ENCODE measurements around the gene NT5C. TPM values are rescaled to one million over a fixed set of nuclear protein-coding genes. Genes with fewer than 3 reads are reported as not detected.
A peak's percentile ranks its signal among the peaks of the same experiment; 100 is the strongest.
"Not testable (repeated sequence)": the region's sequence is repeated elsewhere in the genome, so short reads cannot be mapped to it uniquely, and the experiment has no call there.

The NT5C gene
- total RNA-seq, 1 donor from 2014 or later, result 98.5 TPM

- no peak overlapping the region for H3K4me3 ChIP-seq
- intact Hi-C loops (cut with DNase I), result no loop called here
- no peak overlapping the region for H3K27ac ChIP-seq
- H3K27me3 ChIP-seq, result no peaks in the 10 kb centered on the region
- peaks cover 10% of the 10 kb centered on the region for H3K4me1 ChIP-seq
- TF ChIP-seq POLR2AphosphoS5 (IDR thresholded peaks at IDR 0.05; ENCODE audit: insufficient read depth in 1 of 2, low read depth in 1 of 2) (no peak), POLR2A (IDR thresholded peaks at IDR 0.05) (no peak)
- TF ChIP-seq, protein P1, sequence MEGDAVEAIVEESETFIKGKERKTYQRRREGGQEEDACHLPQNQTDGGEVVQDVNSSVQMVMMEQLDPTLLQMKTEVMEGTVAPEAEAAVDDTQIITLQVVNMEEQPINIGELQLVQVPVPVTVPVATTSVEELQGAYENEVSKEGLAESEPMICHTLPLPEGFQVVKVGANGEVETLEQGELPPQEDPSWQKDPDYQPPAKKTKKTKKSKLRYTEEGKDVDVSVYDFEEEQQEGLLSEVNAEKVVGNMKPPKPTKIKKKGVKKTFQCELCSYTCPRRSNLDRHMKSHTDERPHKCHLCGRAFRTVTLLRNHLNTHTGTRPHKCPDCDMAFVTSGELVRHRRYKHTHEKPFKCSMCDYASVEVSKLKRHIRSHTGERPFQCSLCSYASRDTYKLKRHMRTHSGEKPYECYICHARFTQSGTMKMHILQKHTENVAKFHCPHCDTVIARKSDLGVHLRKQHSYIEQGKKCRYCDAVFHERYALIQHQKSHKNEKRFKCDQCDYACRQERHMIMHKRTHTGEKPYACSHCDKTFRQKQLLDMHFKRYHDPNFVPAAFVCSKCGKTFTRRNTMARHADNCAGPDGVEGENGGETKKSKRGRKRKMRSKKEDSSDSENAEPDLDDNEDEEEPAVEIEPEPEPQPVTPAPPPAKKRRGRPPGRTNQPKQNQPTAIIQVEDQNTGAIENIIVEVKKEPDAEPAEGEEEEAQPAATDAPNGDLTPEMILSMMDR (IDR thresholded peaks at IDR 0.05), result no peak
- peaks cover 0 to 6% of the 10 kb centered on the region in 2 donors for H3K36me3 ChIP-seq
- no peaks in the 10 kb centered on the region for H3K9me3 ChIP-seq
- DNase-seq (ENCODE audit: extremely low spot score in 2 of 2), result no peak
Observed at GRCh38 chr17:75135452-75135851, 3.9 kb upstream of the NT5C start.

DNA sequence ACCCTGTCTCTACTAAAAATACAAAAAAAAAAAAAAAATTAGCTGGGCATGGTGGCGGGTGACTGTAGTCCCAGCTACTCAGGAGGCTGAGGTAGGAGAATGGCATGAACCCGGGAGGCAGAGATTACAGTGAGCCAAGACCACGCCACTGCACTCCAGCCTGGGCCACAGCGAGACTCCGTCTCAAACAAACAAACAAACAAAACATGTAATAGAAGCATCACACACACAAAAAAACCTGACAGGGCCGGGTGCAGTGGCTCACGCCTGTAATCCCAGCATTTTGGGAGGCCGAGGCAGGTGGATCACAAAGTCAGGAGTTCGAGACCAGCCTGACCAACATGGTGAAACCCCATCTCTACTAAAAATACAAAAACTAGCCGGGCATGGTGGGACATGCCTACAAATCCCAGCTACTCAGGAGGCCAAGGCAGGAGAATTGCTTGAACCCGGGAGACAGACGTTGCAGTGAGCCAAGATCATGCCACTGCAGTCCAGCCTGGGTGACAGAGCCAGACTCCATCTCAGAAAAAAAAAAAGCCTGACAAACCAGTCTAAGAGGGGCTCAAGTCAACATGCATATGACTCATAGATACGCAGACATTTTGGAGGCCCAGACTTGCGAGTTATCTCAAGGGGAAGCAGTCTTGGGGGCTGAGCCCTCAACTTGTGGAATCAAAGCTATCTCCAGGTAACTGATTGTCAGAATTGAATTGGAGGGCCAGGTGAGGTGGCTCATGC lies 2.2 kb upstream of the NT5C start:
- H3K4me3 ChIP-seq; H3K9me3 ChIP-seq; H3K27me3 ChIP-seq; H3K27ac ChIP-seq; H3K36me3 ChIP-seq; DNase-seq (ENCODE audit: extremely low spot score in 2 of 2); intact Hi-C loops (cut with DNase I): not testable (repeated sequence)
- H3K4me1 ChIP-seq, result peaks cover 18% of the 10 kb centered on the region

DNA sequence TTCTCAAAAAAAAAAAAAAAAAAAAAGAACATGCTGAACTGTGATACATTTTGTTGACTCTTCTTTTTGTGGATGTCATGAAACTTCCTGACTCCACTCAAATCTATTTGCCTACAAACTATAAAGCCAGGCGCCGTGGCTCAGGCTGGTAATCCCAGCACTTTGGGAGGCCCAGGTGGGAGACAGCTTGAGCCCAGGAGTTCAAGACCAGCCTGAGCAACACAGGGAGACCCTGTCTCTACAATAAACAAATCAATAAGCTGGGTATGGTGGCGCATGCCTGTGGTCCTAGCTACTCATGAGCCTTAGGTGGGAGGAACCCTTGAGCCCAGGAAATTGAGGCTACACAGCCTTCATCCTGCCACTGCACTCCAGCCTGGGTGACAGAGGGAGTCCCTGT lies 1.5 kb upstream of the NT5C start:
- Histone ChIP-seq H3K9me3 (no peaks in the 10 kb centered on the region), H3K27me3 (no peaks in the 10 kb centered on the region), H3K4me3 (no peak overlapping the region), H3K36me3 (peaks cover 0 to 6% of the 10 kb centered on the region in 2 donors), H3K27ac (no peak overlapping the region), H3K4me1 (peaks cover 26% of the 10 kb centered on the region)
- TF ChIP-seq POLR2AphosphoS5 (IDR thresholded peaks at IDR 0.05; ENCODE audit: insufficient read depth in 1 of 2, low read depth in 1 of 2) (no peak), POLR2A (IDR thresholded peaks at IDR 0.05) (no peak)
- TF ChIP-seq, protein P1 (IDR thresholded peaks at IDR 0.05), result no peak
- DNase-seq (ENCODE audit: extremely low spot score in 2 of 2), result no peak
- intact Hi-C loops (cut with DNase I), result no loop called here

DNA sequence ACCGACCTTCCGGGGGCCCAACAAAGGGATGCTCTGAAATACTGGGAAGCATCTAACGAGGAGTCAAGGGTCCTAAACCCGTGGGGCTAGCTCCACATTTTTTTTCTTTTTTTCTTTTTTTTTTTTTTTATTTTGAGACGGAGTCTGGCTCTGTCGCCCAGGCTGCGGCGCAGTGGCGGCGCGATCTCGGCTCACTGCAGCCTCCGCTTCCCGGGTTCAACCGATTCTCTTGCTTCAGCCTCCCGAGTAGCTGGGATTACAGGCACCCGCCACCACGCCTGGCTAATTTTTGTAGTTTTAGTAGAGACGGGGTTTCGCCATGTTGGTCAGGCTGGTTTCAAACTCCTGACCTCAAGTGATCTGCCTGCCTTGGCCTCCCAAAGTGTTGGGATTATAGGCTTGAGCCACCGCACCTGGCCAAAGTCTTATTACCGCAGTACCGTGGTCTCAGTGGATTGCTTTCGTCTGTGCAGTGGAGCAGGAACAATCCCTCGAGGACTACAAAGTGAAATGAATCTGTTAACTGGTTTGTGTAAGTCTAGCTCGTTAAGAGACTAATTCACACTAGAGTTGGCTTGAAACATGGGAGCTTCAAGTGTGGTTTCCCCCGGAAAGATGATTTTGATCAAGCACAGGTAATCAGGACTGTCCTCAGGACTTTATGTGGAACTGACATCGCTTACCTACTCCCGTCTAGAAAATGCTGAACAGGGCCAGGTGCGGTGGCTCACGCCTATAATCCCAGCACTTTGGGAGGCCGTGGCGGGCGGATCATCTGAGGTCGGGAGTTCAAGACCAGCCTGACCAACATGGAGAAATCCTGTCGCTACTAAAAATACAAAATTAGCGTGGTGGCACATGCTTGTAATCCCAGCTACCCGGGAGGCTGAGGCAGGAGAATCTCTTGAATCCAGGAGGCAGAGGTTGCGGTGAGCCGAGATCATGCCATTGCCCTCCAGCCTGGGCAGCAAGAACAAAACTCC lies 767 bp upstream of the NT5C start:
- H3K4me1 ChIP-seq, result peaks cover 26% of the 10 kb centered on the region
- H3K27ac ChIP-seq, result peak overlapping the region; percentile 73
- H3K9me3 ChIP-seq; DNase-seq (ENCODE audit: extremely low spot score in 2 of 2); H3K36me3 ChIP-seq; intact Hi-C loops (cut with DNase I); H3K27me3 ChIP-seq: not testable (repeated sequence)
- H3K4me3 ChIP-seq, result peak overlapping the region; percentile 61 to 69

DNA sequence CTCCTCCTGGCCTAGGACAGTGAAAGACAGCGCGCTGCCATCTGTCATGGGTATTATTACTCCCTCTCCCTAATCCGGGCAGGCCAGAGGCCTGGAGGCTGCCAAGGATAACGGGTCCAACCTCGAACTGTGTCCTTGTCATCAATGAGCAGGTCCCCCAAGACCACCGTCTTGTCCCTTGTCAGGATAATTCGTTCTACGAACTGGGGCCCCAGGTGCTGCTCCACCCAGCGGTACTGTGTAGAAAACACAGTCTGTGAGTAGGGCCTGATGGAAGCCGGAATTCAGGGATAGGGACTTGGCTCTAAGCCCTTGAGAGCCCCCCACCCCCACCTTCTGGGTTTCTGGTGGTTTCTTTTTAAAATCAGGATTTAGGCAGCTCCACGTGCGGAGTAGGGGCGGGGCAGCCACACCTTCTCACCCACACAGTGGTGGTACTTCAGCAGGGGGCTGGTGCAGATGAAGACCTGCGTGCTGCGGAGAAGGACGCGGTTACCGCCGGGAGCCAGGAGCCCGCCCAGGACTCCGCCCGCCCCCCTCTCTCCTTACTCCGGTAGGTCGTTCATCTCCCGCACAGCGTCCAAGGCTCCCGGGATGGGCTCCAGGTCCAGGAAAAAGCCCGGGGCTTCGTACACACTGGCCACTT lies 787 bp downstream of the NT5C start:
- no peak for DNase-seq (ENCODE audit: extremely low spot score in 2 of 2)
- H3K4me1 ChIP-seq, result peaks cover 26% of the 10 kb centered on the region
- intact Hi-C loops (cut with DNase I), result no loop called here
- no peaks in the 10 kb centered on the region for H3K27me3 ChIP-seq
- peaks cover 0 to 6% of the 10 kb centered on the region in 2 donors for H3K36me3 ChIP-seq
- TF ChIP-seq POLR2A (IDR thresholded peaks at IDR 0.05) (no peak), POLR2AphosphoS5 (IDR thresholded peaks at IDR 0.05; ENCODE audit: insufficient read depth in 1 of 2, low read depth in 1 of 2) (no peak)
- TF ChIP-seq, protein P1 (IDR thresholded peaks at IDR 0.05), result peak in 1 of 3 experiments; percentile 22
- no peaks in the 10 kb centered on the region for H3K9me3 ChIP-seq
- H3K27ac ChIP-seq, result peak overlapping the region; percentile 73
- H3K4me3 ChIP-seq, result peak overlapping the region; percentile 61 to 69
